Stimulated activated CD4-positive, alpha-beta T cell treated with anti-CD3 and anti-CD28 coated beads, Interleukin-12 subunit alpha, Interleukin-12 subunit beta, amount 100 ng/mL, for 4 hours (primary cell): ENCODE data around the gene EXOC4.
"Not testable (repeated sequence)": the region's sequence is repeated elsewhere in the genome, so short reads cannot be mapped to it uniquely, and the experiment has no call there.

ENCODE experiments used
- DNase-seq: peaks from one replicate; pipeline ENCODE4 v3.0.0-alpha.2; 2020

EXOC4 gene

GRCh38 chr7:133275446-133276095 is 22.7 kb downstream of the EXOC4 start:
- DNase-seq: no peak

- DNase-seq: not testable (repeated sequence)
Measured at GRCh38 chr7:133278975-133279374, 26.1 kb downstream of the EXOC4 start.

GRCh38 chr7:133282094-133282493 is 29.2 kb downstream of the EXOC4 start:
- DNase-seq: no peak

- DNase-seq: no peak
Measured at GRCh38 chr7:133284092-133284491, 31.2 kb downstream of the EXOC4 start.

- DNase-seq: no peak
Measured at GRCh38 chr7:133288970-133289369, 36.1 kb downstream of the EXOC4 start.

- no peak for DNase-seq
Measured at GRCh38 chr7:133290041-133290440, 37.2 kb downstream of the EXOC4 start.

- no peak for DNase-seq
Measured at GRCh38 chr7:133290676-133291333, 37.9 kb downstream of the EXOC4 start.

GRCh38 chr7:133292631-133293030 is 39.8 kb downstream of the EXOC4 start:
- no peak for DNase-seq

GRCh38 chr7:133293384-133294160 is 40.7 kb downstream of the EXOC4 start:
- no peak for DNase-seq

GRCh38 chr7:133294234-133294633 is 41.4 kb downstream of the EXOC4 start:
- no peak for DNase-seq

GRCh38 chr7:133295484-133295883 is 42.6 kb downstream of the EXOC4 start:
- DNase-seq: no peak

- no peak for DNase-seq
Measured at GRCh38 chr7:133297093-133297492, 44.2 kb downstream of the EXOC4 start.

- no peak for DNase-seq
Measured at GRCh38 chr7:133298080-133298479, 45.2 kb downstream of the EXOC4 start.

GRCh38 chr7:133299676-133300075 is 46.8 kb downstream of the EXOC4 start:
- DNase-seq: no peak

GRCh38 chr7:133300088-133300487 is 47.2 kb downstream of the EXOC4 start:
- DNase-seq: no peak

- no peak for DNase-seq
Measured at GRCh38 chr7:133300811-133301210, 47.9 kb downstream of the EXOC4 start.

GRCh38 chr7:133301444-133301843 is 48.6 kb downstream of the EXOC4 start:
- DNase-seq: no peak

- DNase-seq: no peak
Measured at GRCh38 chr7:133303372-133303771, 50.5 kb downstream of the EXOC4 start.

- DNase-seq: no peak
Measured at GRCh38 chr7:133303931-133304330, 51.1 kb downstream of the EXOC4 start.

GRCh38 chr7:133309333-133309732 is 56.5 kb downstream of the EXOC4 start:
- no peak for DNase-seq

- DNase-seq: no peak
Measured at GRCh38 chr7:133310232-133310862, 57.5 kb downstream of the EXOC4 start.

GRCh38 chr7:133313575-133313974 is 60.7 kb downstream of the EXOC4 start:
- no peak for DNase-seq

- no peak for DNase-seq
Measured at GRCh38 chr7:133314084-133314483, 61.2 kb downstream of the EXOC4 start.
